Subcutaneous adipose tissue (tissue), 4 donors: Measurements from ENCODE around the gene PPP1R2C. TPM values are rescaled to one million over a fixed set of nuclear protein-coding genes. Genes with fewer than 3 reads are reported as not detected.

Source experiments
- CTCF ChIP-seq: fragments of 450-650 bp; IDR thresholded peaks from one replicate; pipeline ENCODE4 v1.5.1; 2016; ENCODE audit warnings: low read depth, mild to moderate bottlenecking, control low read depth, antibody characterized with exemption, moderate library complexity
- total RNA-seq, 4 donors: library from RNA; depleted of rRNA; stranded (reverse); fragments of >200 nt; gene quantifications; one replicate each; pipeline ENCODE4 v1.1.0, GENCODE V29; 2016

PPP1R2C gene
- total RNA-seq, 4 donors from 2014 or later = 0.51 TPM; not detected in 3

- no peak for TF ChIP-seq CTCF
Observed at GRCh38 chrX:42751573-42751972, 26.4 kb downstream of the PPP1R2C start.

GRCh38 chrX:42748067-42748850, 29.7 kb downstream of the PPP1R2C start:
- no peak for TF ChIP-seq CTCF

GRCh38 chrX:42746606-42747005, 31.4 kb downstream of the PPP1R2C start:
- no peak for TF ChIP-seq CTCF

- no peak for TF ChIP-seq CTCF
Observed at GRCh38 chrX:42740456-42740855, 37.5 kb downstream of the PPP1R2C start.

GRCh38 chrX:42739741-42740140, 38.2 kb downstream of the PPP1R2C start:
- TF ChIP-seq CTCF = no peak

- no peak for TF ChIP-seq CTCF
Observed at GRCh38 chrX:42739258-42739657, 38.7 kb downstream of the PPP1R2C start.

- TF ChIP-seq CTCF = no peak
Observed at GRCh38 chrX:42738552-42738951, 39.4 kb downstream of the PPP1R2C start.
